Stimulated activated CD4-positive, alpha-beta T cell treated with anti-CD3 and anti-CD28 coated beads, Interleukin-2, amount 100 ng/mL, for 24 hours (primary cell): ENCODE measurements around the gene FAM120A.
"Not testable (repeated sequence)": the region's sequence is repeated elsewhere in the genome, so short reads cannot be mapped to it uniquely, and the experiment has no call there.

ENCODE experiments used
- DNase-seq, 2 donors: peaks; one replicate each; pipeline ENCODE4 v3.0.0-alpha.2; 2020

FAM120A gene

GRCh38 chr9:93450945-93451815 lies at the start of gene FAM120A:
TSS of gene FAM120A (plus strand) at chr9:93451685. CDS start at chr9:93451916, 231 bp downstream.
- DNase-seq = peak; percentile 72 to 75

- no peak for DNase-seq
Measured at GRCh38 chr9:93406371-93406770, 45.1 kb upstream of the FAM120A start.

GRCh38 chr9:93413530-93413929 lies 38.0 kb upstream of the FAM120A start:
- DNase-seq = no peak

GRCh38 chr9:93415176-93415690 lies 36.3 kb upstream of the FAM120A start:
- DNase-seq = no peak

GRCh38 chr9:93416530-93417235 lies 34.8 kb upstream of the FAM120A start:
- no peak for DNase-seq

- no peak for DNase-seq
Measured at GRCh38 chr9:93417538-93417937, 33.9 kb upstream of the FAM120A start.

- no peak for DNase-seq
Measured at GRCh38 chr9:93419023-93419422, 32.5 kb upstream of the FAM120A start.

- no peak for DNase-seq
Measured at GRCh38 chr9:93422977-93423616, 28.4 kb upstream of the FAM120A start.

- peak in 1 of 2 donors; percentile 22 for DNase-seq
Measured at GRCh38 chr9:93427655-93428379, 23.7 kb upstream of the FAM120A start.

- DNase-seq = no peak
Measured at GRCh38 chr9:93431539-93432105, 19.9 kb upstream of the FAM120A start.

GRCh38 chr9:93432964-93433363 lies 18.5 kb upstream of the FAM120A start:
- no peak for DNase-seq

- DNase-seq = no peak
Measured at GRCh38 chr9:93434056-93434455, 17.4 kb upstream of the FAM120A start.

GRCh38 chr9:93435386-93435785 lies 16.1 kb upstream of the FAM120A start:
- no peak for DNase-seq

GRCh38 chr9:93436218-93436617 lies 15.3 kb upstream of the FAM120A start:
- no peak for DNase-seq

- DNase-seq = no peak
Measured at GRCh38 chr9:93436655-93437407, 14.7 kb upstream of the FAM120A start.

- no peak for DNase-seq
Measured at GRCh38 chr9:93437996-93438395, 13.5 kb upstream of the FAM120A start.

GRCh38 chr9:93439301-93439700 lies 12.2 kb upstream of the FAM120A start:
- DNase-seq = not testable (repeated sequence)

- DNase-seq = no peak
Measured at GRCh38 chr9:93440896-93441580, 10.4 kb upstream of the FAM120A start.

- DNase-seq = no peak
Measured at GRCh38 chr9:93446073-93446472, 5.4 kb upstream of the FAM120A start.

- DNase-seq = no peak
Measured at GRCh38 chr9:93447655-93448054, 3.8 kb upstream of the FAM120A start.
